Ecto neural progenitor cell (in vitro differentiated cells): Measurements from ENCODE around the gene GPATCH2L.

Experiments used
- DNase-seq: peaks from one replicate; pipeline ENCODE4 v3.0.0-alpha.2; 2018; ENCODE audit warnings: low spot score

GPATCH2L gene

GRCh38 chr14:76196980-76197695, 45.4 kb downstream of the GPATCH2L start:
- DNase-seq = no peak

GRCh38 chr14:76201162-76201561, 49.4 kb downstream of the GPATCH2L start:
- no peak for DNase-seq

- no peak for DNase-seq
These were observed 51.6 kb downstream of the GPATCH2L start for GRCh38 chr14:76203086-76204001.

GRCh38 chr14:76204461-76205230, 52.9 kb downstream of the GPATCH2L start:
- DNase-seq = no peak

GRCh38 chr14:76205708-76206107, 54.0 kb downstream of the GPATCH2L start:
- DNase-seq = no peak

- DNase-seq = no peak
These were observed 56.6 kb downstream of the GPATCH2L start for GRCh38 chr14:76208340-76208739.

- DNase-seq = no peak
These were observed 60.5 kb downstream of the GPATCH2L start for GRCh38 chr14:76212242-76212641.

- no peak for DNase-seq
These were observed 65.5 kb downstream of the GPATCH2L start for GRCh38 chr14:76217179-76217578.

- no peak for DNase-seq
These were observed 66.9 kb downstream of the GPATCH2L start for GRCh38 chr14:76218662-76219061.

GRCh38 chr14:76219873-76220272, 68.2 kb downstream of the GPATCH2L start:
- no peak for DNase-seq

- DNase-seq = no peak
These were observed 75.8 kb downstream of the GPATCH2L start for GRCh38 chr14:76227450-76228050.

GRCh38 chr14:76228138-76228537, 76.4 kb downstream of the GPATCH2L start:
- DNase-seq = no peak

- DNase-seq = no peak
These were observed 81.1 kb downstream of the GPATCH2L start for GRCh38 chr14:76232800-76233199.

- DNase-seq = no peak
These were observed 83.9 kb downstream of the GPATCH2L start for GRCh38 chr14:76235628-76236027.

- DNase-seq = no peak
These were observed 84.7 kb downstream of the GPATCH2L start for GRCh38 chr14:76236172-76237130.

GRCh38 chr14:76237349-76237990, 85.7 kb downstream of the GPATCH2L start:
- DNase-seq = no peak

- no peak for DNase-seq
These were observed 93.4 kb downstream of the GPATCH2L start for GRCh38 chr14:76245097-76245496.

- DNase-seq = no peak
These were observed 98.6 kb downstream of the GPATCH2L start for GRCh38 chr14:76250302-76250701.

GRCh38 chr14:76252471-76252870, 100.7 kb downstream of the GPATCH2L start:
- DNase-seq = no peak

GRCh38 chr14:76253111-76253510, 101.4 kb downstream of the GPATCH2L start:
- DNase-seq = no peak
